GM12878 (cell line): ENCODE measurements around the gene LTB. TPM values are rescaled to one million over a fixed set of nuclear protein-coding genes. Genes with fewer than 3 reads are reported as not detected.

ENCODE experiments used
- ASH2L ChIP-seq: fragments of 300-600, 200-600 bp; sonication (generic); IDR thresholded peaks from 2 replicates; pipeline ENCODE4 v1.6.1; 2017; ENCODE audit warnings: low read depth, mild to moderate bottlenecking, borderline replicate concordance
- E2F8 ChIP-seq: fragments of 450-650 bp; IDR thresholded peaks from 2 replicates; pipeline ENCODE4 v1.6.1; 2018; ENCODE audit warnings: mild to moderate bottlenecking, low read depth, moderate library complexity; ENCODE audit not compliant: partially characterized antibody
- EP300 ChIP-seq, 2 experiments: fragments of 150-350 bp in 1 of 2; IDR thresholded peaks; 2 replicates each; pipeline ENCODE4 v1.6.1; 2011 to 2012; ENCODE audit warnings: low read depth in 2 of 2, low read length in 2 of 2, borderline replicate concordance in 1 of 2, improper control_type of control experiment in 1 of 2, inconsistent platforms in 1 of 2; ENCODE audit not compliant: control insufficient read depth in 1 of 2
- MYB ChIP-seq: fragments of 150-350 bp; IDR thresholded peaks from 2 replicates; pipeline ENCODE4 v1.6.1; 2014; ENCODE audit warnings: mild to moderate bottlenecking, low read depth, low read length, borderline replicate concordance
- NR2C1 ChIP-seq: fragments of 450-650 bp; IDR thresholded peaks from 2 replicates; pipeline ENCODE4 v1.6.1; 2017; ENCODE audit warnings: antibody characterized with exemption, mild to moderate bottlenecking, moderate library complexity
- POU2F2 ChIP-seq: IDR thresholded peaks from 3 replicates; pipeline ENCODE4 v1.6.1; 2011; ENCODE audit warnings: low read depth, mild to moderate bottlenecking, low read length, borderline replicate concordance
- RB1 ChIP-seq: fragments of 450-650 bp; formaldehyde crosslinking; IDR thresholded peaks from 2 replicates; pipeline ENCODE4 v1.6.1; 2017; ENCODE audit warnings: mild to moderate bottlenecking, borderline replicate concordance
- SMC3 ChIP-seq: IDR thresholded peaks from 2 replicates; pipeline ENCODE4 v1.6.1; 2011; ENCODE audit warnings: low read length, improper control_type of control experiment, borderline replicate concordance
- SP1 ChIP-seq: IDR thresholded peaks from one replicate; pipeline ENCODE4 v1.6.1; 2011; ENCODE audit warnings: low read depth, low read length
- SPI1 ChIP-seq: IDR thresholded peaks from 2 replicates; pipeline ENCODE4 v1.6.1; 2011; ENCODE audit warnings: low read depth, mild to moderate bottlenecking, low read length, moderate library complexity, borderline replicate concordance; ENCODE audit not compliant: insufficient read depth
- USF1 ChIP-seq: IDR thresholded peaks from 2 replicates; pipeline ENCODE4 v1.6.1; 2011; ENCODE audit warnings: borderline replicate concordance, low read depth, mild to moderate bottlenecking, moderate library complexity, mixed read lengths, low read length; ENCODE audit not compliant: insufficient read depth; ENCODE audit errors: extremely low read length
- polyA plus RNA-seq, 11 experiments: library from polyadenylated mRNA; depleted of rRNA in 4 of 11; unstranded in 6 of 11; stranded (reverse) in 5 of 11; fragments of >200 nt; fragmentation: Nextera tagmentation in 4 of 11; fragmentation: Illumina TruSeq in 1 of 11; extraction: Ambion mirVana in 4 of 11; extraction: Trizol in 1 of 11; gene quantifications; 1 replicate in 1 of 11; 2 replicates in 10 of 11; pipeline versions ENCODE4 v1.2.1 to v1.2.3, GENCODE V29; 2011 to 2016; ENCODE audit warnings: inconsistent platforms in 2 of 11, missing spikeins in 2 of 11, low read depth in 1 of 11
- total RNA-seq, 4 experiments: library from RNA; depleted of rRNA in 3 of 4; stranded (reverse); fragments of >200 nt in 3 of 4; fragmentation: Illumina TruSeq in 1 of 4; extraction: Trizol in 1 of 4; gene quantifications; 2 replicates each; pipeline versions ENCODE4 v1.2.1 to v1.2.3, GENCODE V29; 2013 to 2021

The LTB gene
- total and polyA plus RNA-seq, 10 of the 15 experiments (the other 5 are each of a cell fraction or from before 2014, with no cell fraction given), result 0.71 to 74.3 (median 20.0) TPM

GRCh38 chr6:31567531-31568370, 14.5 kb downstream of the LTB start (continued):
- TF ChIP-seq MYB (no peak), ASH2L (no peak), USF1 (no peak), RB1 (no peak), SMC3 (no peak), NR2C1 (no peak; the same call in 1 of the 2 replicates), E2F8 (no peak), POU2F2 (peak; percentile 26; the same call in 1 of the 3 replicates), EP300 (IDR thresholded peaks at IDR 0.05; ENCODE audit: borderline replicate concordance in 1 of 2, control insufficient read depth in 1 of 2, low read depth in 2 of 2, low read length in 2 of 2) (peak in 1 of 2 experiments; percentile 16; a peak in 1 of 4 replicates), SP1 (peak; percentile 56), SPI1 (no peak)
